GM18907 (cell line): ENCODE measurements around the gene RETSAT.
"Not testable (repeated sequence)": the region's sequence is repeated elsewhere in the genome, so short reads cannot be mapped to it uniquely, and the experiment has no call there.

Source experiments
- ATAC-seq: cut with Tn5 transposase; IDR thresholded peaks from one replicate; pipeline ENCODE4 v1.9.1; 2021; ENCODE audit warnings: mild to moderate bottlenecking, moderate library complexity; ENCODE audit not compliant: unreplicated experiment

The RETSAT gene

DNA sequence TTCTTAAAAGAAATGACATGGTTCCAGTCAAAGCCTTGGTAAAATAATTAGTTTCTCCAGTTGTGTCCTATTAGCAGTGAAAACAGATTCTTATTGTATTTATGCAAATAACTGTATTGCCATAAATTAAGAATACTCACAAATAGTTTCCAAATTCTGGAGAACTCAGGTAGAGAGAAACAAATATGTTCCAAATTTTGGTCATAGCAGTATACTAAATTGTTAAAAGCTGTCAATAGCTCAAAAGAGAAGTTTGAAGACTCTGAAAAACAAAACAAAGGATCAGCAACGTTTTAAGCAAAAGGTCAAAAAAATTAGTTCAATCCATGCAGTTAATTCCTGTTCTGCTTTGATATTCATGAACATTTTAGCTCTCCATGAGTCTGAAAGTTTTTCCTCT, 25.7 kb upstream of the RETSAT start:
- ATAC-seq: no peak

DNA sequence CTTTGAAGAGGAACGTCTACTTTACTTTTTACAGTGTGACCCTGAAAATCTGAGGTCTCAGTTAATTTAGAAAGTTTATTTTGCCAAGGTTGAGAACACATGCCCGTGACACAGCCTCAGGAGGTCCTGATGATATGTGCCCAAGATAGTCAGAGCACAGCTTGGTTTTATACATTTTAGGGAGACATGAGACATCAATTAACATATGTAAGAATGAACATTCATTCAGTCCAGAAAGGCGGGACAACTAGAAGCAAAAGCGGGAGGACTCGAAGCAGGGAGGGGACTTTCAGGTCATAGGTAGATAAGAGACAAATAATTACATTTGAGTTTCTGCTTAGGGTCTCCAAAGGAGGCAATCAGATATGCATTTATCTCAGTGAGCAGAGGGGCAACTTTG, 23.9 kb upstream of the RETSAT start:
- ATAC-seq: no peak

DNA sequence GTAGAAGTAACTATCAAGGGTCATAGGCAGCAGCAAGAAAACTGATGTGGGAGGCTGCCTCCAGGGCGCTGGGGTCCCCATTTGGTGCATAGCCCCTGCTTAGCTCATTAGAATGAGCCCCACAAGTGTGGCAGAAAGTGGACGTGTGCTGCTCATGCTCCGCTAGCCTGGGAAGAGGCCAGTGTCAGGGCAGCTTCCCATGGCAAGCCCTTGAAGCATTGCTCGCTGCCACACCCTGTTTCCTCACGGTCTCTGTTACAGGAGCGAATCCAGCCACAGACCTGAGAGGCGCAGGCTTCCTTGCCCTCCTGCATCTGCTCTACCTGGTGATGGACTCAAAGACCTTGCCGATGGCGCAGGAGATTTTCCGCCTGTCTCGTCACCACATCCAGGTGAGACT, 22.8 kb upstream of the RETSAT start:
- ATAC-seq: no peak

DNA sequence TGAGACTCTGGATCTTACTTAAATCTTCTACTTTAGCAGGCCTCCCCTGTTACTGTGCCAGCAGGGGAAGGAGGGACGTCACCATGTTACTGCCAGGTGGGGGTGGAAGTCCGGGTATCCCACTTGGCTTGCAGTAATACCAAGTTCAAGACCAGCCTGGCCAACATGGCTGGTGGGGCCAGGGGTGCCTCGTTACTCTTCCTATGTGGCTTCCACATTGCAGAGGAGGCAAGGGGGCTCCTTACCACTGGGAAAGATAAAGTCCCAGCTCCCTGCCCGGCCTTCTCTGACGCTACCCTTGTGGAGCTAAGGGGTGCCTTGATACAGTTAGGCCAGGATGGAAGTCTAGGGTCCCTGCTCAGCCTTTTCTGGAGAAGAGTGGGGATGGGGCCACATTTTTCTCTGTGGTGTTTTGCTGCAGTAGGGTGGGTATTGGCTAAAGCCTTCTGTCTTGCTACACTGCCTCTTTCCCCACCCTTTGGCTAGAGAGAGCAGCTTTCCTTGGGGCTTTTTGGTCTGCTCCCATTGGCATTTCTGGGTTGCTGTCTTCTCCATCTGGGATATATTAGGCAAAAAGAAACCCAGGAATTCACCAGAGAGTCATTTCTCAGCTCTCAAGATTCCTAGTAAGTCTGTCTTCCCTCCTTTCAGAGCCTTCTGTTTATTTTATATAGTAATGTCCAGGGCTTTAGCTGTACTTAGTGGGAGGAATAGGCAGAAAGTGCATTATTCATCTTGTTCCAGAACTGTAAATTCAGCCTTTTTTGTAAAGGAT, 22.1 kb upstream of the RETSAT start:
- no peak for ATAC-seq

DNA sequence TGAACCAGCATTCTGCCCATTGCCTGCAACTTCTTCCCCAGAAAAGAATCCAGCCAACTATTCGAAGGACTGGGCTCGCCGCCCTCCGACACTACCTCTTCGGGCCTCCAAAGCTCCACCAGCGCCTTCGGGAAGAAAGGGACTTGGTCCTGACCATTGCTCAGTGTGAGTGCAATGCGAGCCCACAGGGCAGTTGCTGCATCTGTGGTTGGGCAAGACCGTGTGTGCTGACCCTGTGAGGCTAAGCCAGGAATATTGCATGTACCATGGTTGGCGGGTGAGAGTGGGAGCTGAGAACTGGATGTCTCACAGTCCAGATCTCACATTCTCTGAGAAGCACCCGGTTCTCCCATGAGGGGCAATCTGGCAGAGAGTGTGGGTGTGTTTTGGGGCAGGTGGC, 16.7 kb upstream of the RETSAT start:
- no peak for ATAC-seq

DNA sequence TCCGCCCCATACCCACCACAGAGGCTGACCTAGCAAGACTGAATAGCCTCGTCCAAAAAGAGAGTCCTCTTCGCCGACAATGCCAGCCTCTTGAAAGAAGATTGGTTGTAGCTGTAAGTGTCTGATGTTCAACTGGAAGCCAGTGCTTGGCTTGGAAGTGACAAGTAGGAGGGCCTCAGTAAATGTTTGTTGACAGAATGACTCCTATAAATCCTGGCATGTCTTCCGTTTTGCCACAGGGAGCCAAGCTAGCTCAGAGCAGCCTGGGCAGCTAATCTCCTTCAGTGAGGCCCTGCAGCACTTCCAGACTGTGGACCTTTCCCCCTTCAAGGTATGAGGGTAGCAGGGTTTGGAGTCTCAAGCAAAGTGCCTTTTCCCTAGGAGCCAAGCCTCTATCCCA, 15.2 kb upstream of the RETSAT start:
- ATAC-seq: no peak

DNA sequence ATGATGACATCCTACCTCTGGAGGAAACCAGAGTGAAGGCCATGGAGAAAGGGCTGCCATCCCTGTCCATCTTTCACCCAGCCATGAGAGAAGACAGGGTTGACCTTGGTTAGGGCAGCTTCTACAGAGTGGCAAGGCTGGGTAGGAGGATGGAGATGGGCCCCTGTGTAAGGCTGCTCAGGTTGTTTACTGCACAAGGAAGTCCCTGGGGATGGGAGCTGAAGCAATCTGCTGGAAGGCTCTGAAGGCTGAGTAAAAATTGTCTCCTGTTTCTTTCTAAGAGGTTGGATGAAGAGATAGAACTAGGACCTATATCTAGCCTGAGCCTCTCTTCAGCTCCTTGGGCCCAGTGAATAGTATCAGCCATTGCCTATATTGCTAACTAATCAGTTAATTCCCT, 14.6 kb upstream of the RETSAT start:
- no peak for ATAC-seq

DNA sequence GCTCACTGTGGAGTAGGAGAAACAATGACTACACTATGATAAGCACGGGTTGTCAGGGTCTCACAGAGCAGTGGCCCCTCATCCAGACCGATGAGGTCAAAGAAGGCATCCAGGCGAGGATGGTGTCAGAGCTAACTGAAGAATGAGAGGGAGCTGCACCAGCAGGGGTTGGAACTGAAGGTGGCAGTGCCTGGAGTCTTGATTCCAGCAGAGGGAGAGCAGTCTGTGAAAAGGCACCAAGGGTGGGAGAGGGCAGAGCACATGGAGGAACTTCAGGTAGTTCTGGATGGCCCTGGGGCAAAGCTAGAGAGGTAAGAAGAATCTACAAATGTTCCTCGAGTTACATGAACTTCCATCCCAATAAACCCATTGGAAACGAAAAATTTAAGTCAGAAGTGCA, 12.9 kb upstream of the RETSAT start:
- ATAC-seq: no peak

DNA sequence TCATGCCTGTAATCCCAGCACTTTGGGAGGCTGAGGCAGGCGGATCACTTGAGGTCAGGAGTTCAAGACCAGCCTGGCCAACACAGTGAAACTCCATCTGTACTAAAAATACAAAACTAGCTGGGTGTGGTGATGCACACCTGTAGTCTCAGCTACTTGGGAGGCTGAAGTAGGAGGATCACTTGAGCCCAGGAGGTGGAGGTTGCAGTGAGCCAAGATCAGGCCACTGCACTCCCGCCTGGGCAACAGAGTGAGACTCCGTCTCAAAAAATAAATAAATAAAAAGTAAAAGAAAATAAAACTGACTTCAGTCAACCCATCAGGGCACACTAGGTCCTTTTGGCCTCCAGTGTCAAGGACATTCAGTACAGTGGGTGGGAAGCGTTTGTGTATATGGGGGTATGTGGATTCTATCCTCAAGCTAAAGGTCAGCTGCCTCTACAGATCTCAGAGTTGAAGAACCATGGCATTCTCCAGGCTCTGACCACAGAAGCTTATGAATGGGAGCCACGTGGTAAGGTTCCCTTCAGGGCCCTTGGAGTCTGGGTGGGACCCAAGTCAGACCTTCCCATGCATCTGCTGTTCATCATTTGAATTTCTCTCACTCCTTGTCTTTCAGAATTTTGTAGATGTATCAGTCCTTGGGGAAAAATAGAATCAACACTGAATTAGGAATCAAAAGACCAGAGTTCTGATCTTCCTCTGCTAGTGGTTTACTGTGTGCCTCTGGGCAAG, 8.5 kb upstream of the RETSAT start:
- not testable (repeated sequence) for ATAC-seq

DNA sequence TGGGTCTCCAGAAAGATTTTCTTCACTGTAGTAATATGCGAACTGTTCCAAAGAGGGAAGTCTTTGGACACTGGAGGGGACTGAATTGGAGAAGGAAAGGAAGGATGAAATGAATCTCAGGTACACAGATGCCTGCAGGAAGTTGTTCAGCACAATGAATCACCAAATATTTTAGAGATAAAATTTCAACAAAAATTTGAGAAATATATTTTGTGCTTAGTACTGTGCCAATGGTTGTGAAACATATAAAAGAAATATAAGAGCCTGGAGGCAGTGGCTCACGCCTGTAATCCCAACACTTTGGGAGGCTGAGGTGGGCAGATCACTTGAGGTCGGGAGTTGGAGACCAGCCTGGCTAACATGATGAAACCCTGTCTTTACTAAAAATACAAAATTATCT, 3.4 kb upstream of the RETSAT start:
- no peak for ATAC-seq

DNA sequence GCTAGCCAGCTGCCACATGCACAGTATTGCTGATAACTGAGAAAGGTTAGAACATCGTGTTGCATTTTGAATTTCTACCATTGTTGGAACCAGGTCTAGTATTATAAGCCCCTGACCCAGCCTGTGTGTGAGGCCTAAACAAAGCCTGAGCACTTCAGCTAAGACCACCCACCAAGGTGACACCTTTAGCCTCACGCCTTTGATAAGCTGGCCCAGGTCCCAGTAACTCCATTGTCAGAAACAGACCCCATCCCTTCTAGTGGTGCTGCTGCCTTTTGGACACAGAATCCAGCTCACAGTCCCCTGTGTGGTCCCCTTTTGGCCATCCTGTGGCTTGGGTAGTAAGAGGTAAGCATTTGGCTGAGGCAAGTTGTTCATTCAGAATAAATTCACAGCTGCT, 1.9 kb upstream of the RETSAT start:
- ATAC-seq: no peak

DNA sequence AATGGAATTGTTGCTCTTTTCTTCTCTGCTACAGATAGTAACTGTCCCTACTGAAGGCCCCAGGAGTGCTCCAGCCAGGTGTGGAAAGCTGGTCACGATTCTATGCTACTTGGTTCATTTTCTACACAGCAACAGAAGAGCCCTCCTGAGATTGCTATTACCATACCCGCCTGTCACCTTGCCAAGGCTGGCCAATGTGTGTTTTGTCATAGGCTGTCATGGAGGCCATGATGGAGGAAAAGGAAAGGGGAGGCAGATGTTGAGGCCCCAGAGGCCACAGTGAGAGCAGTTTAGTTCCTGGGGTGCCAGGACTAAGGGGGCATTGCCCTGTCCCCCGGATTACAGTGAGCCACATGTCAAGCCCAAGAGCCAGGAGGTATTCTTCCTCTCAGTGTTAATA, 1.2 kb upstream of the RETSAT start:
- no peak for ATAC-seq

DNA sequence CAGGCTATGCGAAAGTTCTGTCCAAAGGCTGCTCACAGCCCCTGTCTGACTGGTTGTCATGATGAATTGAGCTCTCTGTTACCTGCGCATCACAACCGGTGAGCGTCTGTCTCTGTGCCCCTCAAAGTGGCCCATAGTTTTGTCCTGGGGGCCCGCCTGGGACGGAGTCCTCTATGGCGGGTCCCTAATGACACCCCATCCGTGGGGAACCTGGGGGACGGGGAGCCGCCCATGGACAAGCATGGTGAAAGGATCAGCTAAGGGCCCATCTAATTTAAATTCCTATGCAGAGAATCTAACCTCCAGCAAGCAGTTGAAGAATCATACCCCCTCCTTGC, 714 bp upstream of the RETSAT start:
- peak; percentile 12 for ATAC-seq

DNA sequence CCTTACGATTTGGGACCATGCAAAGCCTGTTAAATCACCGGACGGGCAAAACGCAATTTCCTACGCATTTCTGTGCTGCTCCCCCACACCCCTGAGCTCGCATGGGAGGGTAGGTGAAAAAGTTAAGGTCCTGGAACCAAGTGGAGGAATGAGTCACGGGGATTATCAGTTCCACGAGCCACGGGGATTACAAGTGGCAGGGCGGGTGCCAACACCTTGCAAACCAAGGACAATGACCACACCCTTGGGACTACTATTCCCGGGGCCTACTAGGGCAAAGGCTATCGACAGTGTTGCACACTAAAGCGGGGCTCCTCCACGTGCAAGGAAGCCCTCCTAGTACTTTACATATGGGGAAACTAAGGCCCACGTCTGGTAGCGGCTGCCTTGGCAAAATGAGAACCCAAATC, 447 bp downstream of the RETSAT start:
- peak; percentile 1 for ATAC-seq

DNA sequence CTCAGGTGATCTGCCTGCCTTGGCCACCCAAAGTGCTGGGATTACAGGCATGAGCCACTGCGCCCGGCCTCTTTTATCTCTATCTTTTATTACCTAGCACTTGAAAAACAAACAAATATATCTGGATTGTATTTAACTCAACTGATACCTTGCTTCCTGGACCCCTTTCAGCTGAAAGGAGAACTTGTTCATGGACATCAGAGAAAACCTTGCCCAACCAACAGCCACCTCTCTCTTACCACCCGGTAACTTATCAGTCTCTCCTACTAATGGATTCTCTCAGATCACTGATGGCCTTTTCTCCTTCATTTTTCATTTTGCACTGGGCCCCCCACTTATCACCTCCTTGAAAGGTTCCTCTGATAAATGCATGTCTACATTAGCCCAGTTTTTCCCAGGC, 6.7 kb downstream of the RETSAT start:
- ATAC-seq: no peak

DNA sequence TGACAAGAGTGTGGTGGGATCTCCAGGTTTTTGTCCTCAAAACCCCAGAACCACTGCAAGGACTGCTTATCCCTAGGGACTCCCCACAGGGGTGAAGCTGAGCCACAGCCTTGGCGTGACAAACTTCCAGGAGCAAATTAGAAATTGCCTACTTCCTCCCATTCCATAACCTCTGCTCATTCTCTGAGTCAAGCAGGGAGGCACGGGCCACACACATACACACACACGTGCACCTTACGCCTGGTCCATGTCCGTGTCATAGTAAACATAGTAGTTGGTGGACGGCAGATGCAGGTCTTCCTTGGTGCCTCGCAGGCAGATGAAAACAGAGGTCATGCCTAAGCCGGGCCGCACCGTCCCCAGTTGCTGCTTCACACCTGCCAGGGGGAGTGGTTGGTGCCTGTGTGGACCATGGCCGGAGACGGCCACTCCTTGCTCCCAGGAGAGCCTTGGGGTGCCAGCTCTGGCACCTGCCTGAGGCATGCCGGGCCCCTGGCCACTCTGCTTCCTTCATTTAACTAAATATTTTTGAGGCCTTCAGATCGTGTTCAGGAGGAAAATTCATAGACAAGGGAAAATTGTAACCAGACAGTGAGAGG, 9.9 kb downstream of the RETSAT start:
- no peak for ATAC-seq

DNA sequence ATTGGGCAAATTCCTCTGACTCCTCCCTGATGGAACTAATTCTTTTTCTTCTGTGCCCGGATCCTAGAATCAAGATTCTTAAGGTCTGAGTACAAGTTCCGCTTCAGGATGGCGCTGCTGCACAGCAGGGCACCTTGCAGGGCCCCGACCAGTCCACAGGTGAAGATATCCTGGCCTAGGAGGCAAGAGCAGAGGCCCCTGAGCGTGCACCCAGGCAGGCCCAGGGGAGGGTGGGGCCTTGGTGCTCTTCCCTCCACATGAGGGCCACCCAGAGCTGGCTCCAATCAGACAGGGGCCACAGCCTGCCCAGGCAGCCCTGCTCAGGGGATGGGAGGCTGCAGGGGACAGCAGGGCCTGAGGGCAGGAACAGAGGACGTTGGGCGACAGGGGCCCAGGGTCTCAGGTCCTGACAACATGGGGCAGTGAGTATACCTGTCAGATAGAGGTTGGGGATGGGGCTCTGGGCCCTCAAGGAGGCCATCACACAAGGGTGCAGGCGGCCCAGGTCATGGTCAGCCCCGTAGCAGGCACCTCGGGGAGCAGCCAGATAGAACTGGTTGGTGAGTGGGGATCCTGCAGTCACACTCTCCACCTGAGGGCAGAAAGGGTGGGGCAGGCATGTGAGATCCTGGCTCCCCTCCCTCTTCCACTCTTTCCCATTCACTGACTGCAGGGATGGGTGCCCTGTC, 11.0 kb downstream of the RETSAT start:
- not testable (repeated sequence) for ATAC-seq

DNA sequence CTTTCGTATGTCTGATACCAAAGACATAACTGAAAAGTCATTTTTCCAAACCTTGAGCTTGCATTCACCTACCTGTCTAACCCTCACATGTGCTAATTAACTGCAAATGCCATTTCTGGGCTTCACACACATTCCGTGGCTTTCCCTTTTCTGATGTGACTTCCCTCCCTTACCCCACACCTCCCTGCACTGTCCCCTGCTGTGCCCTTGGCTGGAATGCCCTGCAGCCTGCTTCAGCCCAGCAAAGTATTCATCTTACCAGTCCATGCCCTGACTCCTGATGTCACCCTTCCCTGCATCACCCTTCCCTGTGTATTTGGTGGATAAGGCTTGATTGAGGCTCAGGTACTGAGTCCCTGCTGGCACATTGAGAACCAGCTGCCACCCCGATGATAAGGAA, 12.2 kb downstream of the RETSAT start:
- no peak for ATAC-seq

DNA sequence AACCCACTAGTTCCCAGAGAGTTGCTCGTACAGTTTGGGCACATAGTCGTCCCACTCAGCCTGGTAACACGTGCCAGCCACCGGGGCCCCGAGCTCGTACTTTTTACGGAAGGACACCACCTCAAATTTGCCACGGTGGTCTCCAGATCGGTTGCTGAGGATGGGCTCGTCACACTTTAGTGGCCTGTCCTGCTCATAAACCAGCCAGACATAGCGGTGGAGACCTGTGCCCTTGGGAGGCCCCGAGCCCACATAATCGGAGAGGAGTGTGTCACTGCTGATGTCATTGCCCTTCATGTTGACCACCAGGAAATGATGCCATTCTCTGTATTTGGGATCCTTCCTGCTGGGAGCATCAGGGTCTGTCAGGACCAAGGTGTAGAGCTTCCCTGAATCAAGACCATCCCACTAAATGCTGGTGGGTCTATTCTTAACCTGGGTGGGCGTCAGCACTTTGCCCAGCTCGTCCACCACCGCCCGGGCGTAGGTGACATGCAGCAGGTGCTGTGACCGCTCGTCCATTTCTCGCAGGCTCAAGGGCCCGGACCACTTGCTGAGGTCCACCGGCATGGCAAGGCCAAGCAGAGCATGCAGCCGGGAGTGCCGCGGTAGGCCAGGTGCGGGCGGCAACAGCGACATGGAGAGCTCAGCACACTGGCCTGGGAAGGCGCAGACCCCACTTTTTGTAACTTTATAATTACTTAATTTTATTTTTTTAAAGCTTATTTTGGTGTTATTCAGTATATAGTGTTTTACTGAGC, 12.9 kb downstream of the RETSAT start:
- ATAC-seq: no peak

DNA sequence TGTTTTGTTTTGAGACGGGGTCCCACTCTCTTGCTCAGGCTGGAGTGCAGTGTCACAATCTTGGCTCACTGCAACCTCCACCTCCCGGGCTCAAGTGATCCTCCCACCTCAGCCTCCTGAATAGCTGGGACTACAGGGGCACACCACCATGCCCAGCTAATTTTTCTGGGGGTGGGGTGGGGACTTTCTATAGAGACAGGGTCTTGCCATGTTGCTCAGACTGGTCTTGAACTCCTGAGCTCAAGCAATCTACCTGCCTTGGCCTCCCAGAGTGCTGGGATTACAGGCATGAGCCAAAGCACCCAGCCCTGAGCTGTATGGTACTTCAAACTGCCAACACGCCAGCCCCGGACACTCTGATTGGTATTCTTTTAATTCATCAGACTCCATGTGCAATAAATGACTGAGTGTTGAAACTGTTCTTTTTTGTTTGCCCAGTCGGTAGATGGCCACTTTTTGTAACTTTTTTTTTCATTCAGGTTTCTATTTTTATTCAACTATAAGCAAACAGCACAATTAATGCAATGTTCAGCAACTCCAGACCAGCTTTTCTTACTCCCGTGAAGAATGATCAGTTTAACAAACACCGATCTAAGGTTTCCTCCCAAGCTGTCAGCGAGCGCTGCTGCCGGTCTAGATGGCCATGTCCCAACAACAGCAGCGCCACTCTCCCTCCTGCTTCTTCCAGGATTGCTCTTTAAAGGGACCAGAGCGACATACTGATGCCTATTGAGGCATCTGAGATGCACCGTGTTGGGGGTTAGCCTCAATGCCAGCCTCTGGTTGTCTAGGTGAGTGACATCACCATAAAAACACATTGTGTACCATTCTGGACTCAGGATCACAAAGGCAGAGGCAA, 14.1 kb downstream of the RETSAT start:
- ATAC-seq: no peak
